GOT3 (cell line): Measurements from ENCODE around the gene RASEF.
"Not testable (repeated sequence)": the region's sequence is repeated elsewhere in the genome, so short reads cannot be mapped to it uniquely, and the experiment has no call there.

Source experiments
- DNase-seq: peaks from one replicate; lab custom pipeline; 2025; ENCODE audit warnings: mixed read lengths; lab: John Stamatoyannopoulos, UW

RASEF gene

GRCh38 chr9:82972446-82972845 lies 90.5 kb downstream of the RASEF start:
- no peak for DNase-seq

- no peak for DNase-seq
These were observed 92.6 kb downstream of the RASEF start for GRCh38 chr9:82970359-82970758.

- no peak for DNase-seq
These were observed 93.7 kb downstream of the RASEF start for GRCh38 chr9:82969291-82969690.

GRCh38 chr9:82968816-82969215 lies 94.1 kb downstream of the RASEF start:
- no peak for DNase-seq

- no peak for DNase-seq
These were observed 94.6 kb downstream of the RASEF start for GRCh38 chr9:82968388-82968787.

- DNase-seq = no peak
These were observed 101.3 kb downstream of the RASEF start for GRCh38 chr9:82961504-82962125.

GRCh38 chr9:82957529-82958379 lies 105.2 kb downstream of the RASEF start:
- no peak for DNase-seq

- DNase-seq = no peak
These were observed 113.7 kb downstream of the RASEF start for GRCh38 chr9:82949203-82949602.

- DNase-seq = no peak
These were observed 122.6 kb downstream of the RASEF start for GRCh38 chr9:82940376-82940775.

GRCh38 chr9:82939451-82939850 lies 123.5 kb downstream of the RASEF start:
- no peak for DNase-seq

- no peak for DNase-seq
These were observed 124.3 kb downstream of the RASEF start for GRCh38 chr9:82938426-82939218.

- DNase-seq = not testable (repeated sequence)
These were observed 126.4 kb downstream of the RASEF start for GRCh38 chr9:82936561-82936960.

GRCh38 chr9:82934949-82935348 lies 128.0 kb downstream of the RASEF start:
- DNase-seq = no peak

- DNase-seq = not testable (repeated sequence)
These were observed 128.9 kb downstream of the RASEF start for GRCh38 chr9:82934025-82934424.

- DNase-seq = no peak
These were observed 132.8 kb downstream of the RASEF start for GRCh38 chr9:82930116-82930515.
